GM15510 (cell line): ENCODE data around the gene FNIP1.

Experiments
- POLR2A ChIP-seq: IDR thresholded peaks from 3 replicates; pipeline ENCODE4 v1.6.1; 2011; ENCODE audit warnings: borderline replicate concordance; ENCODE audit not compliant: insufficient read length; ENCODE audit errors: extremely low read depth

Gene FNIP1

DNA sequence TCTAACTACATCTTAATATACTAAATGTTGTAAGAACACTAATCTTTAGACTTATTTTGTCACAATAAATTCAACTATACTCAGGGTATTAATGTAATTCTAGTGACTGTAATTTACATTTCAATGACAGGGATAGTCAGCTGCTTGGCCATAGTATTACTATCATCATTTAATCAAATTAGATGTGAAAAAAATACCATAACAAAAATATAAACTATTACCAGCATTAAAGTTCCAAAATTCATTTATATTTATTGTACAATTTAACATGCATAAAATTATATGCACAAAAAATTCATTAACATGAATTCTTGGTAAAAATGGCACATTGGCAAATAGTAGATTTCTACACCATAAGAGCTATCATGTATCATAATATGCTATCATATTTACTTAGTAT lies 28.9 kb downstream of the FNIP1 start:
- no peak for TF ChIP-seq POLR2A

DNA sequence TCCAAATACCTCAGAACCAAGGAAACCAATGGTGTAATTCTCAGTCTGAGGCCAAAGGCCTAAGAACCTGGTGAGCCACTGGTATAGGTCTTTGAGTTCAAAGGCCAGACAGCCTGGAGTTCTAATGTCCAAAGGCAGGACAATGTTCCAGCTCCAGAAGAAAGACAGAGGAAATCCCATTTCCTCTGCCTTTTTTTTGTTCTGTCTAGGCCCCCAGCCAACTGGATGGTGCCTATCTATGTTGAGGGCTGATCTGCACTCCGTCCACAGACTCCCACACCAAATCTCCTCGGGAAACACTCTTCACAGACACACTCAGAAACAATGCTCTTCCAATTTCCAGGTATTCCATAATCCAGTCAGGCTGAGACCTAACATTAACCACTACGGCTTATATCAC lies 30.1 kb downstream of the FNIP1 start:
- TF ChIP-seq POLR2A, result no peak

DNA sequence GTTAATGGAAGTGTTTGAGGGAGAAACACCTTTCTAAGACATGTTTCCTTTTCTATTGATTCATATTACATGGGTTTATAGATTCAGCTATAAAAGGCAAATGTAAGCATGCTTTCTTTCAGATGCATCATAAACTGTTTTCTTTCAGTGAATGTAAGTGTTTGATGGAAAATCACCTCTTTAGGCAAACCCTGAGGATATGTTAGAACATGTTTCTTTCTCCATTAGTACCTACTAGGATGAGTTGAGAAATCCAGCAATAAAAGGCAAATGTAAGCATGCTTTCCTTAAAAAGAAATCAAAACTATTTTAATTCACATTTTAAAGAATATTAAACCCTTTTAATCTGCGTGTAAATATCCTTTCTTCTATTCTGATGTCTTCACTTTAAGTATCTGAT lies 31.6 kb downstream of the FNIP1 start:
- no peak for TF ChIP-seq POLR2A

DNA sequence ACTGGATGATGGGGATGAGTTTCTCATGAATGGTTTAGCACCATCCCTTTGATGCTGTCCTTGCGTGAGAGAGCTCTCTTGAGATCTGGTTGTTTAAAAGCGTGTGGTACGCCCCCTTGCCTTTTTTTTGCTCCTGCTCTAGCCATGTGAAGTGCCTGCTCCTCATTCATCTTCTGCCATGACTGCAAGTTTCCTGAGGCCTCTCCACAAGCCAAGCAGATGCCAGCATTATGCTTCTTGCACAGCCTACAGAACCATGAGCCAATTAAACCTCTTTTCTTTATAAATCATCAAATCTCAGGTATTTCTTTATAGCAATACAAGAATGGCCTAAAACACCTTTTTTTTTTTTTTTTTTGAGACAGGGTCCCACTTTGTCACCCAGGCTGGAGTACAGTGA lies 32.8 kb downstream of the FNIP1 start:
- TF ChIP-seq POLR2A, result no peak

DNA sequence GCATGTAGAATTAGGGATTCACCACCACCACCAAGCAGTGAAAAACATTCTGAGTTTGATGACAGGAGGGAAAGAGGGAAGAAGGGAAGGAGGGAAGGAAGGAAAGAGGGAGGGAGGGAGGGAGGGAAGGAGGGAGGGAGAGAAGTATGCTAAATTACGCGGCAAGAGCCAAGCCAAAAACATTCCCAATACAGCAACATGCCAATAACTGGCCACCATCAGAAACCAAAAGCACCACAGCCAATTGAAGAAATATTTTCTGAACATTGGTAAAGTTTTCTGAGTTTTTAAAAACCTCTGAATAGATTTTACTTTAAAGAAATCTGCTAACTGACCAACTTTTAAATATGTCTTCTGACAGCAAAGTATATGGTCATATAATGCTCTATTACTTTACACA lies 36.0 kb downstream of the FNIP1 start:
- TF ChIP-seq POLR2A, result no peak

DNA sequence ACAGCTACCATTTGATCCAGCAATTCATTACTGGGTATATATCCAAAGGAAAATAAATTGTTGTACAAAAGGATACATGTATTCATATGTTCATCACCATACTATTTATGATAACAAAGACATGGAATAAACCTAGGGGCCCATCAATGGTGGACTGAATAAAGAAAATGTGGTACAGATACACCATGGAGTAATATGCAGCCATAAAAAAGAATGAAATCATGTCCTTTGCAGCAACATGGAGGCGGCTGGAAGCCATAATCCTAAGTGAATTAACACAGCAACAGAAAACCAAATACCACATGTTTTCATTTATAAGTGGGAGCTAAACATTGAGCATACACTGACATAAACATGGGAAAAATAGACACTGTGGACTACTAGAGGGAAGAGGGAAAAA lies 37.1 kb downstream of the FNIP1 start:
- no peak for TF ChIP-seq POLR2A

DNA sequence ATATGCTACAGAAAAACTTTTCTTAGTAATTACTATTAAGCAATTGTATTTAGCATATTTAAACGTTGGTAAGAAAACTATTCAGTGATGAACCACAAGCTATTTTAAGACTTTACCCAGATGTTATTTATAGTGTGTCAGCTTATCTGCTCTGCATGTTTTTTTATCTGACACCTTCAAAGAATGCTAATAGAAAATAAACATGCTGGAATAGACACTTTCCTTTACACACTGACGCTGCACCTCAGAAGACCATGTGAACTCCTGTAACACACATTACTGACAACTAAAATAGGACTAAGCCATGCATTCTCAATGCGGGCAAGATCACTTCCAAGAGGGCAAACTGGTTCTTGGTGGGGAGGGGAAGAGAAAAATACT lies 38.3 kb downstream of the FNIP1 start:
- no peak for TF ChIP-seq POLR2A

DNA sequence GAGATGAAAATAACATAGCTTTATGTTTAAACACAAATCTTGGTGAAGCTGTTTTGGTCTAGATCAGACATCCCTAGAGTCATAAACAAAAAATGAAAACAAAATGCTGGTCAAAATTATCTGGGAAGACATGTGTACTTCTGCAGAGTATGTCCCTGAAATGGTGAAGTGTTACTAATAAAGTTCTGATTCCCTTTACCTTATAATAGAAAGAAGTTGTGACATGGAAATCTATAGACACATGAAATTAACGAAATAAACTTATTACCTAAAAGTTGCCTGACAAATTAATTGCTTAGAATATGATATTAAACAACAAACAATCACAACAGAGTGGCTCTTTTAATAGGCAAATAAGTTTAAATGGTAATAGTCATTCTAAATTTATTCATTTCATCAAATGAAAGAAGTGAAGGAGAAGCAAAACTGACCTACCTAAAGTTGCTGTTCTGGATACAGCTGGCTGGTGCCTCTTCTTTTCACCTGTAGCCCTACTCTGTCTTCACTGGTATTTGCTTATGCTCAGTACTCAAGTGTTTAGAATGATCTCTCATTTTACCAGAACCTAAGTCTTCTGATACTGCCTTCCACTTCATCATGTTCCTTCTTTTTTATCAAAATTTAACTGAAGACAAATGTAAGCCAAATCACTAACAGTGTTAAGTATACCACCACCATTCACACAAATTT lies 38.8 kb downstream of the FNIP1 start:
- no peak for TF ChIP-seq POLR2A

DNA sequence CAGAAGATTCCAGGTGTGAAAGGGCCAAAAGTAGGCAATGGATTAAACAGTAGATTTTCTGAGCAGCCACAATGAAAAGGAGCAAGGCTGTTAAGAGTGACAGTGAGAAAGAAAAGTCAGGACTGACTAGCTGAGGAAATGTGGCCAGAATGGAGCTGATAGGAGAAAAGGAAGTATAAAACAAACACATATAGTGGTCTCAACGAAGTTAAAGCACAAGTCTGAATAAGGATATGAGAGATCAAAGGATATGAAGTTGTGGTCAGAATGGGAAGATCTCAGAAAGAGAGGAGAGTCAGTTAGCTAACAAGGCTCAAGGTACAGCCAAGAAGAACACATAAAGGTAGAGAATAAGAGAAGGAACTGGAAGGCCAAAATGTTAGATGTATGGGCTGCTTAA lies 39.9 kb downstream of the FNIP1 start:
- TF ChIP-seq POLR2A, result no peak

DNA sequence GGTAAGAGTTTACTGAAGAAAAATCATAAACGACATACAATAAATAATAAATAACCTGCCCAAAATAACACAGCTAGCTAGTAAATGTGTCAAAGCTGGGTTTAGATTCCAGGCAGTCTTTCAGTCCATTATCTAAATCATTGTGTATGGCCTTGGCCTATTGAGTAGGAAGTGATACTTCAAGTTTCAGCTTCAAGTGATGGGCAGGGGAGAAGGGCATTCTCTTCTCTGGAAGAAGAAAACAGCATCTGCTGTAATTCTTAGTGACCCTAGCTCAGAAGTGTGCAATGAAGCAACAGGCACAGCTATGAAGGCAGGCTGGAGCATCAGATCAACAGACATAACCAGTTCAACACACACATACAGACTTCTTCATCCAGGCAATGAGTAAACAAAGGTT lies 42.5 kb downstream of the FNIP1 start:
- TF ChIP-seq POLR2A, result no peak

DNA sequence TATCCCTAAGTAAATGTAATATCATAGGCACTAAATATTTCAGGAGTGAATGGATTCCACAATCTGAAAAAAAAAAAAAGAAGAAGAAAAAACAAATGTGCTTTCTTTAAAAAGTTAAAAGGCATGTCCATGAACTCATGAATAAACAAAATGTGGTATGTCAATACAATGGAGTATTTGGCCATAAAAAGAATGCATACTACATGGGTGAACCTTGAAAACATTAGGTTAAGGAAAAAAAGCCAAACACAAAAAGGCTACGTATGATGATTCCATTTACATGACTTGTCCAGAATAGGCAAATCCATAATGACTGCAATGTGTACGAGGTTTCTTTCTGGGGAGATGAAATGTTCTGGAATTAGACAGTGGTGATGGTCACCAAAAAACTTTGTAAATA lies 45.3 kb downstream of the FNIP1 start:
- TF ChIP-seq POLR2A, result no peak

DNA sequence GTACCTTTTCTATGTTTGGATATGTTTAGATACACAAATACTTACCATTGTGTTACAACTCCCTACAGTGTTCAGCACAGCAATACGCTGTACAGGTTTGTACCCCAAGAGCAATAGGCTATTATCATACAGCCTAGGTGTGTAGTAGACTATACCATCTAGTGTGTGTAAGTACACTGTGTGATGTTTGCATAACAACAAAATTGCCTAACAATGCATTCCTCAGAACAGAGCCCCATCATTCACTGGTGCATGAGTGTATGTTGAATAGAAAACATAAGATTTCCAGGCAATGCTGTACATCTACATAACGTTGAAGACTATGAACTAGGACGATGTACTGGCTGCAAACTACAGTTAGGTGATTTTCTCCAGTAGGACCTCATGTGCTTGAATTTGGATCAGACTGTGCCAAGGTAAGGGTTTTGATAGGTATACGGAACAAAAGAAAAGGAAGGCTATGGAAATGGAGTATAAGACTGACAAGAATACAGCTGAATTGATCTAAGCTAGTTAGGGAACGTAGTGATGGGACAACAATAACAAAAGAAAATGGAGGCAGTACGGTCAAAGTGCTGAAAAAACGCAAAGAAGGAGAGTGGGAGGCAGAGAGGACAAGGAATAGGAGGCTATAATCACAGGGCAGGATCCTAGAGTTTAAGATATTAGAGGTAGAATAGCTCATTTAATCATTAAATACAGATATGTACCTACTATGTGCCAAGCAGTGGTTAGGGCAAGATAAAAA lies 46.9 kb downstream of the FNIP1 start:
- no peak for TF ChIP-seq POLR2A

DNA sequence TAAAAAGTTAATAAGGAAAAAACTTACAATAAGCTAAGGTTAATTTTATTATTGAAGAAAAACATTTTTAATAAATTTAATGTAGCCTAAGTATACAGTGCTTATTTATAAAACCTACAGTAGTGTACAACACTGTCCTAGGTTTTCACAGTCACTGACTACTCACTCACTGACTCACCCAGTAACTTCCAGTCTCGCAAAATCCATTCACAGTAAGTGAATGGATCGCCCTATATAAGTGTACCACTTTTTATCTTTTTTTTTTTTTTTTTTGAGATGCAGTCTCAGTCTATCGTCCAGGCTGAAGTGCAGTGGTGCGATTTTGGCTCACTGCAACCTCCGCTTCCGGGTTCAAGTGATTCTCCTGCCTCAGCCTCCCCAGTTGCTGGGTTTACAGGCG lies 47.7 kb downstream of the FNIP1 start:
- TF ChIP-seq POLR2A, result no peak

DNA sequence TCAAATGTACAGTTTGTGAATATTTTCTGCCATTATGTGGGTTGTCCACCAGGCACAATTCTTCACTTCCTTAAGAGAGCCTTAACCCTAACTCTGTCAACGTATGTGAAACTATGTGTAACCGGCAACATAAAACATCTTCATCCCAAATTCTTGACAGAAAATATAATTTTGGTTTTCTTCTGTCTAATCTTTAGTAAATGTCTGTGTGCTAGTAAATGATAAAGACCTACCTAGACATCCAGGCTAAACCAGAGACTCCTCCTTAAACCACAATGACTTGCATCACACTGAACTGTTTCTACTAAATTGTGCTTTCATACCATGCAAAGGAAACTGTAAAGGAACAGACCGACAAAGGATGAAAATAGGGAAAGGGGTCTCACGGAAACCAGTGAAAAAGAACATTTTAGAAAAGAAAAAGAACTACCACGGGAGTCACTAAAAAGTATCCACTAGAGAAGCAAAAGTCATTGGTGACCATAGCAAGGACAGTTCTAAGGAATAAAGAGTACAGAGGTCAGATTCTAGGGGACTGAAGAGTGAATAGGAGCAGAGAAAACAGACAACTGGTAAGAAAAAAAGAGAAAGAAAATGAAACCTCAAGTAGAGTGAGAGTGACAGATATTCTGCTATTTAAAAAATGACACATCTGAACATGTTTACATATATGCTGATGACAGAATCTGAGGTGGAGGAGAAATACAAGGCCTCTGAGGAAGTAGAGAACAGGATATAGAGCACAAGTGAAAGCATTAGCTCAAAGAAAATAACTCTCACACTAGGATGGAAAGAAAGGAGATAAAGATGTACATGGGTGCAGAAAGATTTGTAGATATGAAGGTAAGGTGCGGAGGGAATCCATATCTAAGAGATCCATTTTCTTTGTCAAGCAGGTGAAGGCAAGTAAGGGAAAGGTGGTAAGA lies 49.4 kb downstream of the FNIP1 start:
- TF ChIP-seq POLR2A, result no peak

DNA sequence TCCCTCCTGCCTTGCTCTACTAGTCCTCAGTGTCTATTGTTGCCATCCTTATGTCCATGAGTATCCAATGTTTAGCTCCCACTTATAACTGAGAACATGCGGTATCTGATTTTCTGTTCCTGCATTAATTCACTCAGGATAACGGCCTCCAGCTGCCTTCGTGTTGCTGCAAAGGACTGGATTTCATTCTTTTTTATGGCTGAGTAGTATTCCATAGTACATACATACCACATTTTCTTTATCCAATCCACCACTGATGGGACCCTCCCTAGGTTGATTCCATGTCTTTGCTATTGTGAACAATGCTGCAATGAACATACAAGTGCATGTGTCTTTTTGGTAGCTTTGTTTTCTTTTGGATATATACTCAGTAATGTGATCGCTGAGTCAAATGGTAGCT lies 50.4 kb downstream of the FNIP1 start:
- no peak for TF ChIP-seq POLR2A
